Measurements from ENCODE around the gene SRC. TPM values are rescaled to one million over a fixed set of nuclear protein-coding genes. Genes with fewer than 3 reads are reported as not detected.

The SRC gene
- total RNA-seq, 4 donors from 2014 or later: 30.6 to 54.7 (median 45.0) TPM

GRCh38 chr20:37403107-37404033 is 57.4 kb downstream of the SRC start:
- Histone ChIP-seq H3K27me3 (peaks cover 4% of the 10 kb centered on the region), H3K9me3 (no peaks in the 10 kb centered on the region), H3K27ac (no peak overlapping the region), H3K4me1 (peaks cover 0 to 25% (median 19%) of the 10 kb centered on the region in 3 donors), H3K36me3 (peaks cover 0 to 62% of the 10 kb centered on the region in 2 donors), H3K4me3 (no peak overlapping the region)
- TF ChIP-seq EP300 (IDR thresholded peaks at IDR 0.05): no peak
- TF ChIP-seq, protein P1, sequence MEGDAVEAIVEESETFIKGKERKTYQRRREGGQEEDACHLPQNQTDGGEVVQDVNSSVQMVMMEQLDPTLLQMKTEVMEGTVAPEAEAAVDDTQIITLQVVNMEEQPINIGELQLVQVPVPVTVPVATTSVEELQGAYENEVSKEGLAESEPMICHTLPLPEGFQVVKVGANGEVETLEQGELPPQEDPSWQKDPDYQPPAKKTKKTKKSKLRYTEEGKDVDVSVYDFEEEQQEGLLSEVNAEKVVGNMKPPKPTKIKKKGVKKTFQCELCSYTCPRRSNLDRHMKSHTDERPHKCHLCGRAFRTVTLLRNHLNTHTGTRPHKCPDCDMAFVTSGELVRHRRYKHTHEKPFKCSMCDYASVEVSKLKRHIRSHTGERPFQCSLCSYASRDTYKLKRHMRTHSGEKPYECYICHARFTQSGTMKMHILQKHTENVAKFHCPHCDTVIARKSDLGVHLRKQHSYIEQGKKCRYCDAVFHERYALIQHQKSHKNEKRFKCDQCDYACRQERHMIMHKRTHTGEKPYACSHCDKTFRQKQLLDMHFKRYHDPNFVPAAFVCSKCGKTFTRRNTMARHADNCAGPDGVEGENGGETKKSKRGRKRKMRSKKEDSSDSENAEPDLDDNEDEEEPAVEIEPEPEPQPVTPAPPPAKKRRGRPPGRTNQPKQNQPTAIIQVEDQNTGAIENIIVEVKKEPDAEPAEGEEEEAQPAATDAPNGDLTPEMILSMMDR (IDR thresholded peaks at IDR 0.05): no peak
- 77% methylated on average over 5 of the region's 37 CpGs; no CpG with 5 or more reads in 1 of the 2 donors for WGBS, 2 donors (ENCODE audit: low coverage in 1 of 2)
- no peak for ATAC-seq

DNA sequence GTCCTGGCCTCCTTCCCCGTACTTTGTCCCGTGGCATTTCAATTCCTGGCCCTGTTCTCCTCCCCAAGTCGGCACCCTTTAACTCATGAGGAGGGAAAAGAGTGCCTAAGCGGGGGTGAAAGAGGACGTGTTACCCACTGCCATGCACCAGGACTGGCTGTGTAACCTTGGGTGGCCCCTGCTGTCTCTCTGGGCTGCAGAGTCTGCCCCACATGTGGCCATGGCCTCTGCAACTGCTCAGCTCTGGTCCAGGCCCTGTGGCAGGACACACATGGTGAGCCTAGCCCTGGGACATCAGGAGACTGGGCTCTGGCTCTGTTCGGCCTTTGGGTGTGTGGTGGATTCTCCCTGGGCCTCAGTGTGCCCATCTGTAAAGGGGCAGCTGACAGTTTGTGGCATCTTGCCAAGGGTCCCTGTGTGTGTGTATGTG is 58.5 kb downstream of the SRC start:
- no peak for ATAC-seq
- Histone ChIP-seq H3K27ac (no peak overlapping the region), H3K4me1 (peaks cover 0 to 33% (median 19%) of the 10 kb centered on the region in 3 donors), H3K4me3 (no peak overlapping the region), H3K9me3 (no peaks in the 10 kb centered on the region), H3K36me3 (peaks cover 0 to 51% of the 10 kb centered on the region in 2 donors), H3K27me3 (peaks cover 15% of the 10 kb centered on the region)
- TF ChIP-seq POLR2AphosphoS5 (IDR thresholded peaks at IDR 0.05) (no peak), EP300 (IDR thresholded peaks at IDR 0.05) (no peak), POLR2A (IDR thresholded peaks at IDR 0.05) (no peak)
- TF ChIP-seq, protein P1 (IDR thresholded peaks at IDR 0.05): no peak
- WGBS, 2 donors (ENCODE audit: low coverage in 1 of 2): 81% methylated on average over 5 of the region's 6 CpGs; no CpG with 5 or more reads in 1 of the 2 donors

DNA sequence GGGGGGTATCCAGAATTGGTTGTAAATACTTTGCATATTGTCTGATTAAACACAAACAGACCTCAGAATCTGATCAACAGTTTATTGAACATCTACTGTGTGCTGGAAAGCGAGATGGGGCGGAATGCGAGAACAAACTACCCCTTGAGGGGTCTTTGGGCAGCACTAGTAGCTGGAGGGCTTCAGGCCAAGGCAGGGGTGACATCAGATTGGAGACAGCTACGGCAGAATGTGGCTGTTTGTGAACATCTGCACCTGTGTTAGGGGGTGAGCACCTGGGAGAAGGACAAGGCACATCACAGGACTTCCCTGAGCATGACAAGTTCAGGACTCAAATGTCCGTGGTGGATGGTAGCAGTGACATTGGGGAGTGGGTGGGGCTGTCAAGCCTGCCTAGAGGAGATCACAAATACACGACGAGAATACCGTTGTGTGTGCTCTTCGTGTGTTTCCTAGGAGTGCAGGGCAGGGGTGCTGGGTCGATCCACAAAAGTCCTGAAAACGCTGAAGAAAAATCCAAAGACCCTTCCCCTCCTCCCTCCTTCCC is 59.5 kb downstream of the SRC start:
- no peak overlapping the region for H3K27ac ChIP-seq

DNA sequence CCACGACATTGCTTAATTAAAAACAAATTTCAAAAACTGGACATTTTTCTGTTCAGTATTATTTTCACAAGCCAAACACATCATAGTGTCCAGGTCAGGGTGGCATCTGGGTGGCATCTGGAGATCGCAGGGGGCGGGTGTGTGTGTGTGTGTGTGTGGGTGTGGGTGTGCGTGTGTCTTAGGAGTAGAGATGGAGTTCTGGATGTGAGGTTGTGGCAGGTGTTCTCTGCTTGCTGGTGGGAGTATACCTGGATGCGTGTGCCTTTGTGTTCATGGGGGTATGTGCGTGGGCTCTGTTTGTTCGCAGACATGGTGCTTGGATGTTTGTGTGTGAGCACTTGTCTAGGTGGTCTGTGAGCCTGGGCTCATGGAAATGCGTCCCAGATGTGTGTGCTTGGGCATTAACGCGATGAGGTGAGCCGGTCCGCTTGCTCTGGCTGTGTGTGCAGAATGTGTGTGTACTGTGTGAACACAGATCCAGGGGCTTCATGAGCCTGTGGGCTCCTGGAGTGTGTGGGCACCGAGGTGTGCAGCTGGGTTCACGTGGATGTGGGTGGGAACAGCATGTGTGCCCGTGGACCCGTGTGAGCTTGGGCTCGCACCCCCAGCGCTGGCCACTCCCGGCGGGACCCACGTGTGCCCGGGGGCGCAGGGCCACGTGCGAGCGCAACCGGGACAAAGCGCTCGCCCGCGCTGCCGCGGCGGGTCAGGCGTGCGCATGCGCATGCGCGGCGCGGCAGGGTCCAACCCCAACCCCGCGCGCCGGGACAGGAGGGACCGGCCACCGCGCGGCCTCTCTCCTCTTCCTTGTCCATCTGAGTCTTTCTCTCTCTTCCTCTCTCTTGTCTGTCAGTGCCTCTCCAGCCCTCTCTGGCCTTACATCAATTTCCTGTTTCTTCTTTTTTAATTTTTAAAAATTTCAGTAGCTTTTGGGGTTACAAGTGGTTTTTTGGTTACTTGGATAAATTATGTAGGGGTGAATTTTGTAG is 60.4 kb downstream of the SRC start:
- Histone ChIP-seq H3K27me3 (peaks cover 28% of the 10 kb centered on the region), H3K4me1 (peaks cover 0 to 33% (median 19%) of the 10 kb centered on the region in 3 donors), H3K36me3 (peaks cover 0 to 32% of the 10 kb centered on the region in 2 donors), H3K9me3 (no peaks in the 10 kb centered on the region), H3K27ac (peak overlapping the region in 1 of 4 donors; percentile 5), H3K4me3 (peak overlapping the region; percentile 7 to 44)
- 22% methylated on average over 20 to 22 of the region's 49 CpGs for WGBS, 2 donors (ENCODE audit: low coverage in 1 of 2)
- peak; percentile 64 for ATAC-seq
- peak; percentile 4 for TF ChIP-seq POLR2AphosphoS5 (IDR thresholded peaks at IDR 0.05)
- no peak for TF ChIP-seq EP300 (IDR thresholded peaks at IDR 0.05)
- TF ChIP-seq, protein P1 (IDR thresholded peaks at IDR 0.05): no peak
- no peak for TF ChIP-seq POLR2A (IDR thresholded peaks at IDR 0.05)

More for the DNA sequence above, 59.5 kb downstream of the SRC start:
- TF ChIP-seq POLR2AphosphoS5 (IDR thresholded peaks at IDR 0.05) (no peak), EP300 (IDR thresholded peaks at IDR 0.05) (no peak), POLR2A (IDR thresholded peaks at IDR 0.05) (no peak)
- TF ChIP-seq, protein P1 (IDR thresholded peaks at IDR 0.05): no peak
- Histone ChIP-seq H3K27me3 (peaks cover 23% of the 10 kb centered on the region), H3K4me1 (peaks cover 0 to 33% (median 19%) of the 10 kb centered on the region in 3 donors), H3K4me3 (no peak overlapping the region), H3K9me3 (no peaks in the 10 kb centered on the region), H3K36me3 (peaks cover 0 to 41% of the 10 kb centered on the region in 2 donors)
- 64 to 66% methylated on average over 6 to 7 of the region's 11 CpGs for WGBS, 2 donors (ENCODE audit: low coverage in 1 of 2)
- ATAC-seq: no peak

All from gastroesophageal sphincter (tissue), 4 donors.